B cell (primary cell): ENCODE measurements around the gene SLC20A1. TPM values are rescaled to one million over a fixed set of nuclear protein-coding genes. Genes with fewer than 3 reads are reported as not detected.
A peak's percentile ranks its signal among the peaks of the same experiment; 100 is the strongest.

Experiments
- ATAC-seq: fragments of 200-7000 bp; cut with Tn5 transposase; one replicate; pipeline ENCODE4 v1.10.0; 2021; ENCODE audit warnings: low read depth, mild to moderate bottlenecking, moderate number of reproducible peaks, moderate library complexity
- CTCF ChIA-PET: fragments of 350-600 bp; sonication (Branson Sonifier 250); formaldehyde crosslinking; loops from one replicate; lab custom pipeline; 2021; ENCODE audit warnings: antibody characterized with exemption, inconsistent platforms; lab: Charles Lee
- POLR2A ChIA-PET: fragments of 350-600 bp; sonication (Branson Sonifier 250); formaldehyde crosslinking; loops from one replicate; lab custom pipeline; 2021; ENCODE audit warnings: antibody characterized with exemption; lab: Charles Lee
- DNase-seq: peaks from one replicate; pipeline ENCODE4 v3.0.0; 2013
- H2AFZ ChIP-seq: 2 replicates; pipeline ENCODE4 v1.6.1; 2012; ENCODE audit warnings: mild to moderate bottlenecking, low read depth, low read length; ENCODE audit not compliant: insufficient read depth, poor library complexity, severe bottlenecking
- H3K27ac ChIP-seq, 2 donors: 1 replicate in 1 of 2; 2 replicates in 1 of 2; pipeline ENCODE4 v1.5.1; 2012 to 2013; ENCODE audit warnings: low read length in 2 of 2, mild to moderate bottlenecking in 2 of 2, moderate library complexity in 1 of 2
- H3K27me3 ChIP-seq, 4 experiments: fragments of 200-600 bp in 1 of 4; sonication (generic) in 1 of 4; replicated peaks in 1 of 4; 1 replicate in 2 of 4; 2 replicates in 2 of 4; pipeline versions ENCODE4 v1.6.1 to v1.7.0; 2013 to 2016; ENCODE audit warnings: low read length in 3 of 4, mild to moderate bottlenecking in 2 of 4, mixed read lengths in 1 of 4, moderate library complexity in 1 of 4; ENCODE audit not compliant: insufficient read depth in 4 of 4, control insufficient read depth in 3 of 4; ENCODE audit errors: control extremely low read depth in 1 of 4
- H3K36me3 ChIP-seq, 2 experiments: replicated peaks in 1 of 2; 1 replicate in 1 of 2; 2 replicates in 1 of 2; pipeline versions ENCODE4 v1.6.1 to v1.7.1; 2013; ENCODE audit warnings: low read length in 1 of 2; ENCODE audit not compliant: insufficient read depth in 2 of 2, control insufficient read depth in 1 of 2; ENCODE audit errors: control extremely low read depth in 1 of 2, extremely low read depth in 1 of 2
- H3K4me1 ChIP-seq, 2 donors: fragments of 200-600 bp in 1 of 2; sonication (generic) in 1 of 2; 1 replicate in 1 of 2; 2 replicates in 1 of 2; pipeline versions ENCODE4 v1.5.1 to v1.6.1; 2013 to 2017; ENCODE audit warnings: low read length in 2 of 2; ENCODE audit not compliant: control insufficient read depth in 2 of 2, insufficient read depth in 2 of 2
- H3K4me2 ChIP-seq: replicated peaks from 2 replicates; pipeline ENCODE3; 2012; ENCODE audit warnings: mild to moderate bottlenecking, low read depth, low read length; ENCODE audit not compliant: poor library complexity, severe bottlenecking
- H3K4me3 ChIP-seq, 5 experiments: fragments of 200-600 bp in 1 of 5; sonication (generic) in 1 of 5; 1 replicate in 3 of 5; 2 replicates in 2 of 5; pipeline versions ENCODE4 v1.5.1 to v1.7.0; 2011 to 2016; ENCODE audit warnings: low read length in 4 of 5, mild to moderate bottlenecking in 4 of 5, low read depth in 2 of 5, control low read depth in 1 of 5, moderate library complexity in 1 of 5; ENCODE audit not compliant: insufficient read depth in 1 of 5; ENCODE audit errors: control extremely low read depth in 1 of 5, extremely low read depth in 1 of 5
- H3K79me2 ChIP-seq: fragments of 200-600 bp; sonication (generic); one replicate; pipeline ENCODE4 v1.6.0; 2016; ENCODE audit warnings: low read length; ENCODE audit not compliant: control insufficient read depth, insufficient read depth
- H3K9ac ChIP-seq: fragments of 200-600 bp; sonication (generic); 2 replicates; pipeline ENCODE4 v1.6.1; 2017; ENCODE audit warnings: mild to moderate bottlenecking, low read length, moderate library complexity
- H3K9me3 ChIP-seq, 3 donors: one replicate each; pipeline versions ENCODE4 v1.6.1 to v1.7.1; 2013; ENCODE audit warnings: low read length in 2 of 3; ENCODE audit not compliant: control insufficient read depth in 2 of 3, insufficient read depth in 1 of 3; ENCODE audit errors: control extremely low read depth in 1 of 3
- H4K20me1 ChIP-seq: 2 replicates; pipeline ENCODE4 v1.6.0; 2012; ENCODE audit warnings: mild to moderate bottlenecking, low read length; ENCODE audit not compliant: insufficient read depth, control insufficient read depth, poor library complexity, severe bottlenecking
- H3K27ac Mint-ChIP-seq: one replicate; pipeline ENCODE4 v1.8.0; 2021; ENCODE audit warnings: mixed read lengths
- H3K27me3 Mint-ChIP-seq: one replicate; pipeline ENCODE4 v1.8.0; 2021; ENCODE audit warnings: mixed read lengths
- H3K4me1 Mint-ChIP-seq: one replicate; pipeline ENCODE4 v1.8.0; 2021; ENCODE audit warnings: mixed read lengths
- H3K4me3 Mint-ChIP-seq: one replicate; pipeline ENCODE4 v1.8.0; 2021; ENCODE audit warnings: mixed read lengths
- H3K9me3 Mint-ChIP-seq: one replicate; pipeline ENCODE4 v1.8.0; 2022; ENCODE audit warnings: mixed read lengths; ENCODE audit not compliant: insufficient read depth
- CTCF ChIP-seq: fragments of 200-600 bp; IDR thresholded peaks from one replicate; pipeline ENCODE4 v1.8.0; 2022; ENCODE audit warnings: antibody characterized with exemption, mild to moderate bottlenecking
- EZH2 ChIP-seq: IDR thresholded peaks from 2 replicates; pipeline ENCODE4 v1.6.1; 2012; ENCODE audit warnings: borderline replicate concordance, low read depth, mild to moderate bottlenecking, moderate library complexity, low read length; ENCODE audit not compliant: insufficient read depth, poor library complexity, severe bottlenecking
- WGBS: methylation state at CpG from one replicate; pipeline ENCODE4 v1.1.5; 2013; ENCODE audit warnings: missing lambda C conversion rate; ENCODE audit not compliant: insufficient coverage; 5-methylcytosine and 5-hydroxymethylcytosine counted together
- intact Hi-C: fragments of 100-400 bp; cut with micrococcal nuclease; formaldehyde crosslinking; loops from one replicate; pipeline ENCODE4 v1.10.0; 2022
- polyA plus RNA-seq: library from polyadenylated mRNA; depleted of rRNA; stranded (reverse); fragments of >200 nt; gene quantifications from 2 replicates; pipeline ENCODE4 v1.2.3, GENCODE V29; 2012
- total RNA-seq, 2 donors: library from RNA; stranded (reverse); fragments of 120-200 nt in 1 of 2; gene quantifications; 1 replicate in 1 of 2; 2 replicates in 1 of 2; pipeline versions ENCODE4 v1.2.3 to v1.2.4, GENCODE V29; 2013 to 2022

The SLC20A1 gene
- total and polyA plus RNA-seq, 2 donors (not counting 1 experiment from before 2014, with no cell fraction given), result 16.1 to 54.9 TPM

- Histone ChIP-seq H3K4me1 (peaks cover 15 to 20% of the 10 kb centered on the region in 2 donors), H3K4me3 (no peak overlapping the region), H2AFZ (no peak overlapping the region), H4K20me1 (peaks cover 16% of the 10 kb centered on the region), H3K36me3 (peaks cover 0 to 8% of the 10 kb centered on the region in 2 experiments), H3K9me3 (no peaks in the 10 kb centered on the region), H3K27me3 (no peaks in the 10 kb centered on the region), H3K4me2 (no peak overlapping the region), H3K79me2 (peaks cover 24% of the 10 kb centered on the region), H3K27ac (no peak overlapping the region), H3K9ac (no peak overlapping the region)
- intact Hi-C loops, result no loop called here
- ATAC-seq (no peak), DNase-seq (no peak)
- POLR2A ChIA-PET, result no interaction called here
- Mint-ChIP-seq H3K4me1 (peaks cover 18% of the 10 kb centered on the region), H3K9me3 (no peaks in the 10 kb centered on the region), H3K27ac (no peak overlapping the region), H3K27me3 (no peaks in the 10 kb centered on the region), H3K4me3 (no peak overlapping the region)
- CTCF ChIA-PET, result interaction anchor here (2.3 kb wide), 1 partner anchor 17 kb away, joined by 9 read pairs; no protein-coding TSS in a partner anchor
- TF ChIP-seq EZH2 (no peak), CTCF (no peak)
- 100% methylated on average over 3 of the region's 3 CpGs for WGBS
These were observed 2.3 kb upstream of the SLC20A1 start for GRCh38 chr2:112643488-112643887.

- peak overlapping the region in 4 of 5 experiments; percentile 52 to 98 (median 88) for H3K4me3 ChIP-seq
- H4K20me1 ChIP-seq, result peaks cover 19% of the 10 kb centered on the region
- peak overlapping the region; percentile 81 for H3K4me2 ChIP-seq
- Mint-ChIP-seq H3K4me1 (peaks cover 26% of the 10 kb centered on the region), H3K27ac (peak overlapping the region; percentile 78), H3K4me3 (peak overlapping the region; percentile 94), H3K27me3 (no peaks in the 10 kb centered on the region), H3K9me3 (no peaks in the 10 kb centered on the region)
- H3K9me3 ChIP-seq, result no peaks in the 10 kb centered on the region
- no peaks in the 10 kb centered on the region for H3K27me3 ChIP-seq
- TF ChIP-seq CTCF, result no peak
- TF ChIP-seq EZH2, result no peak
- intact Hi-C loops, result loop anchor here (2.0 kb wide), 2 partner anchors 14 to 164 kb away; no protein-coding TSS in a partner anchor
- peaks cover 30% of the 10 kb centered on the region for H3K79me2 ChIP-seq
- peak overlapping the region; percentile 69 for H2AFZ ChIP-seq
- POLR2A ChIA-PET, result interaction anchor here (0.6 to 3.0 kb wide), 6 partner anchors 8 to 762 kb away, joined by 3 to 19 read pairs (median 6); partner anchors contain the start of gene CHCHD5
- ATAC-seq, result no peak
- DNase-seq, result no peak
- peaks cover 15 to 20% of the 10 kb centered on the region in 2 donors for H3K4me1 ChIP-seq
- peaks cover 4 to 15% of the 10 kb centered on the region in 2 experiments for H3K36me3 ChIP-seq
- no peak overlapping the region for H3K27ac ChIP-seq
- WGBS, result 26% methylated on average over 4 of the region's 11 CpGs
- peak overlapping the region; percentile 98 for H3K9ac ChIP-seq
- CTCF ChIA-PET, result interaction anchor here (0.6 to 4.3 kb wide), 10 partner anchors 10 to 757 kb away, joined by 3 to 48 read pairs (median 4); no protein-coding TSS in a partner anchor
These were observed 1.4 kb upstream of the SLC20A1 start for GRCh38 chr2:112644155-112644932.
